Stimulated activated CD8-positive, alpha-beta memory T cell treated with anti-CD3 and anti-CD28 coated beads, Interleukin-15, amount 100 ng/mL, for 1 hour (primary cell): ENCODE results near the gene LGALS7.
"Not testable (repeated sequence)": the region's sequence is repeated elsewhere in the genome, so short reads cannot be mapped to it uniquely, and the experiment has no call there.

Experiments
- DNase-seq: peaks from one replicate; pipeline ENCODE4 v3.0.0-alpha.2; 2020; ENCODE audit warnings: low read depth

LGALS7 gene

DNA sequence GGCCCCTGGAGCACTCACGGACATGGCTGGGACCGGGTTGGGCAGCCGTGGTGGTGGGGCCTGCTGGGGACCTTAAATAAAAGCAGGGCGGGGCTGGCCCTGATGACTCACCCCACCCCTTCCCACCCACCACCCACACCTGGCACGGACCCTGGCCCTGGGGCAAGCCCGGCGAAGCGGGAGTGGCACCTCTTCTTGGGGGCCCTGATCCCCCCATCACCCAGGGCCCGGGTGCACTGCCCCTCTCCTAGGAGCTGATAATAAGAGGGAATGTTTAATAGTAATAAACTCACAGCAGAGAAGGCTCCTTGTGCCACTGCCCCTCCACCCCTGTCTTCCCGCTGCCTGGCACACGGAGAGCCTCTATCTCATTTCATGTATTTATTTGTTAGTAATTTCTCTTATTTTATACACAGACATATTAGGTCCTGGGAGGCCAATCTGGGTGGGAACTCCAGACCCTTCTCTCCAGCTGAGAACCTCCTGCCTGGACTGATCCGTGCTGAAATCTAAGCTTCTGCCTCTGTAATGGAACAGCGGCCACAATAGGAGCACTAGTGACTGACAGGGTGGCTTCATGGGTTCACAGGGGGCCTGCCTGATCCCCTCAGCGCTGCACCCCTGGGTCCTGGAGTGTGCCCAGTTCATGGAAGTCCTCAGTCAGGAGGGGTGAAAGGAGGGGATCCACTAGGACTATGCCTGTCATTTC is at the start of gene LGALS7:
Gene LGALS7, minus strand, starts transcription at position 49 of the 709 bp plus-strand sequence. Its CDS starts 25 bp downstream, at position 24.
- no peak for DNase-seq

- DNase-seq = not testable (repeated sequence)
Measured at GRCh38 chr19:38821230-38821825, 48.0 kb upstream of the LGALS7 start.

- no peak for DNase-seq
Measured at GRCh38 chr19:38819231-38819920, 46.1 kb upstream of the LGALS7 start.

- no peak for DNase-seq
Measured at GRCh38 chr19:38817081-38817480, 43.8 kb upstream of the LGALS7 start.

DNA sequence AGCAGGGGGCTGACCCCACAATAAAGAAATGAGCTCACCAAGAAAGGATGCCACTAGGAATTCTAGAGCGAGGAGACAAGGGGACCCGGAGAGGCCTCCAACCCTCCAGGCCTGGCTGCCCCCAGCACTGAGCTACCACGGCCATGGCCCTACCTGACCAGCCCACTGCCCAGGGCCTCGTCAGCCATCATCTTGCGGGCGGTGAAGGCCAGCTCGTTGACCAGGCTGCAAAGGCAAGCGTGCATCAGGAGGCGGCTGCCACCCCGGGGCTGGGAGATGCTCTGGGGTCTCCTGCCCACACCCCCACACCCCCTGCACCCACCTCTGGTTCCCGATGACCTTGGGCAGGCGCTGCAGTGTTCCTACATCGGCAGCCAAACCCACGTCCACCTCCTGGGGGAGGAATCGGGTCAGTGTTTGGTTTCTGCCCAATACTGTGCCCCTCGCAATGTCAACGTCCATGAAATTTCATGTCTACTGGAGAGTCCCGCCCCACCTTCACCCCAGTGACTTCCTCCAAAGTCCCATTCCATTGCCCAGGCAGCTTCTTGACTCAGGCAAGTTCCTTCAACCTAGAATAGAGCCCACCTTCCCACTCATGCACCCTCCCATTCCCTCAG is 42.9 kb upstream of the LGALS7 start:
- DNase-seq = no peak

GRCh38 chr19:38815059-38816001 is 42.0 kb upstream of the LGALS7 start:
- DNase-seq = no peak

- DNase-seq = not testable (repeated sequence)
Measured at GRCh38 chr19:38813932-38814331, 40.6 kb upstream of the LGALS7 start.

DNA sequence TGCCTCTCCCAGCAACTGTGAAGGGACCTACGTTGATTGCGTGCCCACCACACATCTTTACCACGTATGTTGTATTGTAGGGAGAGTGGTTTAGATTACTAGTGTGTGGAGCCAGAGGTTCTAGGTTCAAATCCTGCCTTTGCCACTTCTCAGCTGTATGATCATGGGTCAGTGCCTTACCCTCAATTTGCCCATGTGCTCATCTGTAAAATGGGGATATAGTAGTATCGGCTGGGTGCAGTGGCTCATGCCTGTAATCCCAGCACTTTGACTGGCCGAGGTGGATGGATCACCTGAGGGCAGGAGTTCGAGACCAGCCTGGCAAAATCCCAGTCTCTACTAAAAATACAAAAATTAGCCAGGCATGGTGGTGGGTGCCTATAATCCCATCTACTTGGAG is 40.0 kb upstream of the LGALS7 start:
- no peak for DNase-seq

DNA sequence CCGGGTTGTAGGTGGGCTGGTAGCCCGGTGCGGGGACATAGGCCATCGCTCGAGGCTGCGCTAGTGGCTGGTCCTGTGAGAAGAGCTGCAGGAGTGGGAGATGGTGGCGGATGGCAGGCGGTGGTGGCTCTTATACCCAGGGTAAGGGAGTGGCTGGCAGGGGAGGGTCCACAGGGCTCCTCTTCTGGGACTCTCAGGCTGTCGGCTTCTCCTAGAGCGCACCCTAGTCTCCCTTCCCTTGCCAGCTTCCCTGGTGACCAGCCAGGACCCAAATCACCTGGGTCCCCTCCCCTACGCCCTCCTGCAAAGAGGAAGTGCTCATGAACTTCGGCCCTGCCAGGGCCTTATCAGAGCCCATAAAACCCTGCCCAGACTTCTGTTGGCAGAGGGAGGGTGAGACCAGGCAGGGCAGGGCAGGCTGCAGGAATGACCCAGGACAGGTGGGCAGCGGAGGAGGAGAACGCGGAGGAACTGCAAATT is 39.6 kb upstream of the LGALS7 start, which contains the start of gene LGALS4:
Gene LGALS4, minus strand, starts transcription at position 105 of the 480 bp plus-strand sequence. Its CDS starts 59 bp downstream, at position 46.
- no peak for DNase-seq

GRCh38 chr19:38812009-38812840 is 38.9 kb upstream of the LGALS7 start:
- no peak for DNase-seq

DNA sequence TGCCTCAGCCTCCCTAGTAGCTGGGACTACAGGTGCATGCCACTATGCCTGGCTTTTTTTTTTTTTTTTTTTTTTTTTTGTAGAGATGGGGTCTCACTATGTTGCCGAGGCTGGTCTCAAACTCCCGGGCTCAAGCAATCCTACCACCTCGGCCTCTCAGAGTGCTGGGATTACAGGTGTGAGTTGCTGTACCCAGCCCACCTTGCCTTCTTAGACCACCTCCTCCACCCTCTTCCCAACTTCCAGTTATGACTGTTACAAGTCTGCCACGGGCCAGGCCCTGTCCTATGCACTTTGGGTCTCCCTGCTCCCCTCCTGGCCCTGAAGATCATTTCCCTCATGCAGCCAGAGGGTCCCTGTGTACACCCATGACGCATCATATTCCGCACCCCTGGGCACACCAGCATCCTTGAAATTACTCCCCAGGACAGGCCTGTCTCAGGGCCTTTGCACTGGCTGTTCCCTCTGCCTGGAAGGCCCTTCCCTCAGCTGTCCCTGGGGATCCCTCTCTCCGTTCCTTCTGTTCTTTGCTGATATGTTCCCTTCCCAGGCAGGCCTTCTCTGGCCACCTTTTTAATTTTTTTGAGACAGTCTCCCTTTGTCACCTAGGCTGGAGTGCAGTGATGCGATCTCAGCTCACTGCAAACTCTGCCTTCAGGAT is 36.4 kb upstream of the LGALS7 start:
- DNase-seq = no peak

- DNase-seq = no peak
Measured at GRCh38 chr19:38808741-38809140, 35.4 kb upstream of the LGALS7 start.

- DNase-seq = not testable (repeated sequence)
Measured at GRCh38 chr19:38807374-38808098, 34.2 kb upstream of the LGALS7 start.

GRCh38 chr19:38806371-38806770 is 33.1 kb upstream of the LGALS7 start:
- DNase-seq = no peak

DNA sequence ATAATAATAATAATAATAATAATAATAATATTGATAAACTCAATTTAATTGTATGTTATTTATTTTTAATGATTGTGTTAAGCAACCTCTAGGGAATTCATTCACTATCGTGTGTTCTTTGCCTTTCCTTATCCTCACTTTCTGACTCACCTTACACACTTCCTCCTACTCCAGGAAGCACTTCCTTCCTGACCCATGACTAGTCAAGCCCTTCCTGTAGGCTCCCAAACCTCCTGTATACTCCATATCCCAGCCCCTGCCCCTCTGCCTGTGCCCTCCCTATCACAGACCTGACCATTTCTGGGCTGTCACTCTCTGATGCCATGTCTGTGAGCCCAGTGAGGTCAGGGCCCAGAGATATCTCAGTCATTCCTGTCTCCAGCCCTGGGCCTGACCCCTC is 31.9 kb upstream of the LGALS7 start:
- DNase-seq = no peak

- no peak for DNase-seq
Measured at GRCh38 chr19:38803543-38803942, 30.2 kb upstream of the LGALS7 start.

GRCh38 chr19:38801359-38802095 is 28.2 kb upstream of the LGALS7 start:
- DNase-seq = no peak

DNA sequence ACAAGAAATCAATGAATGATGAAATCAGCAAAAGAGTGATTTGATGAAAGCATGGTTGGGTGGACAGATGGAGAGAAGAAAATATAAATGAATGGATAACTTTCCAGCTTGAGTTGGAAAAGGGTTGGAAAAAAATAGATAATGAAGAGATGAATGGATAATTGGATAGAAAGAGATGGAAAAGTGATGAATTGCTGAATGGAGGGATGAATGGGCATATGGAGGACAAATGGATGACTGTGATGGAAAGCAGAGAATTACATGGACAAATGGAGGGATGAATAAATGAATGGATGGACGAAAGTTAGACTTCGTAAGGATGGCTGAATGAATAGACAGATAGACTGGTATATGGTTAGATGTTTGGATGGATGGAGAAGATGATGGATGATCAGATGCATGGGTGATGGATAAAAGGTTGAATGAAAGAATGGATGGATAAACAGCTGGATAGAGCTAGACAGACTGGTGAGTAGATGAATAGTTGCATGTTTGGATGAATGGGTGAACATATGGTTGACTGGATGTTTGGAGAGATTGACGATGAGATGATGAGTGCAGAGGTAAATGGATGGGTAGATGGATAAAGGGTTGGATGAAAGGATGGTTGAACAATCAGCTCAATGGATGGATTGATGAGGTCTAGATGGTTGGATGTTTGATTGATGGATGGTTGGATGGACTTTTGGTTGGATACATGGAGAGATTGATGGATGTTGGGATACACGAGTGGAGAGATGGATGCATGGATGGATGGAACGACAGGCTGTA is 27.4 kb upstream of the LGALS7 start:
- DNase-seq = no peak
